ENCODE results near the gene IFIT5. TPM values are rescaled to one million over a fixed set of nuclear protein-coding genes. Genes with fewer than 3 reads are reported as not detected.

IFIT5 gene
- total and polyA plus RNA-seq, 8 donors = 14.0 to 26.3 (median 18.0) TPM

DNA sequence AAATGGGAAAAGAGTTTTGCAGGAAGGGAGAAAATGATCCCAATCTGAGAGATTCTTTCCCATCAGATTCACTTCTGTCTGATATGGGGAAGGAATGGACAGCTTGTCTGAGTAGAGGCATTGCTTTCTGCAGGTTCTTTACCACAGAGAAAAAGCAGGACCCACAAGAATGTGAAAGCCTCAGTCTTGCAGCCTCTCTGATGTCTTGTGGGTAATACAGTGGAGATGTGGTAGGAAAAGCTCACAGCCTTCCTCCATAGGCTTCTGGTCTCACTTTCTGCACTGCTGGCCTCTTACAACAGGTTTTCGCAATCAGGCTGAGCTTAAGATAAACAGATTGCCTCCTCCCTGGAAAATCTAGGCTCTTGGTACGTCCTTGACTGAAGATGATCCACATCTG is 21.4 kb upstream of the IFIT5 start:
- no peaks in the 10 kb centered on the region for H3K27me3 ChIP-seq
- peak in 1 of 4 donors; percentile 77 for DNase-seq
- no peaks in the 10 kb centered on the region for H3K9me3 ChIP-seq
- TF ChIP-seq, protein P1, sequence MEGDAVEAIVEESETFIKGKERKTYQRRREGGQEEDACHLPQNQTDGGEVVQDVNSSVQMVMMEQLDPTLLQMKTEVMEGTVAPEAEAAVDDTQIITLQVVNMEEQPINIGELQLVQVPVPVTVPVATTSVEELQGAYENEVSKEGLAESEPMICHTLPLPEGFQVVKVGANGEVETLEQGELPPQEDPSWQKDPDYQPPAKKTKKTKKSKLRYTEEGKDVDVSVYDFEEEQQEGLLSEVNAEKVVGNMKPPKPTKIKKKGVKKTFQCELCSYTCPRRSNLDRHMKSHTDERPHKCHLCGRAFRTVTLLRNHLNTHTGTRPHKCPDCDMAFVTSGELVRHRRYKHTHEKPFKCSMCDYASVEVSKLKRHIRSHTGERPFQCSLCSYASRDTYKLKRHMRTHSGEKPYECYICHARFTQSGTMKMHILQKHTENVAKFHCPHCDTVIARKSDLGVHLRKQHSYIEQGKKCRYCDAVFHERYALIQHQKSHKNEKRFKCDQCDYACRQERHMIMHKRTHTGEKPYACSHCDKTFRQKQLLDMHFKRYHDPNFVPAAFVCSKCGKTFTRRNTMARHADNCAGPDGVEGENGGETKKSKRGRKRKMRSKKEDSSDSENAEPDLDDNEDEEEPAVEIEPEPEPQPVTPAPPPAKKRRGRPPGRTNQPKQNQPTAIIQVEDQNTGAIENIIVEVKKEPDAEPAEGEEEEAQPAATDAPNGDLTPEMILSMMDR (IDR thresholded peaks at IDR 0.05) = no peak
- peak; percentile 83 for ATAC-seq
- H3K4me3 ChIP-seq = peak overlapping the region; percentile 33 to 61
- no peaks in the 10 kb centered on the region for H3K36me3 ChIP-seq
- intact Hi-C loops (cut with DNase I) = no loop called here
- peak overlapping the region; percentile 87 to 90 for H3K27ac ChIP-seq
- peaks cover 12 to 39% of the 10 kb centered on the region in 2 donors for H3K4me1 ChIP-seq

DNA sequence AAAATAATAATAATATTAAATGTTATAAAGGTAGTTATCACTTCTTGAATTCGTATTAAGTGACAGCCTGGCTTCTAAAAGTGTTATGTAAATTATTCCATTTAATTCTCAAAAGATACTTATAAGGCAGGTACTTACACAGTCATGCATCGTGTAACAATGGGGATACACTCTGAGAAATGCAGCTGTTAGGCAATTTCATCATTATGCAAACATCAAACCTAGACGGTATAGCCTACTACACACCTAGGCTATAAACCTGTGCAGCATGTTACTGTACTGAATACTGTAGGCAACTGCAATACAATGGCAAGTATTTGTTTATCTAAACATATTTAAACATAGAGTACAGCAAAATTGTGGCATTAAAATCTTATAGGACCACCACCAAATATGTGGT is 20.5 kb upstream of the IFIT5 start:
- intact Hi-C loops (cut with DNase I) = no loop called here
- peaks cover 12 to 42% of the 10 kb centered on the region in 2 donors for H3K4me1 ChIP-seq
- TF ChIP-seq, protein P1 (IDR thresholded peaks at IDR 0.05) = no peak
- H3K36me3 ChIP-seq = no peaks in the 10 kb centered on the region
- H3K9me3 ChIP-seq = no peaks in the 10 kb centered on the region
- DNase-seq (no peak), ATAC-seq (no peak)
- H3K4me3 ChIP-seq = peak overlapping the region in 1 of 2 donors; percentile 61
- peak overlapping the region in 1 of 2 donors; percentile 87 for H3K27ac ChIP-seq
- no peaks in the 10 kb centered on the region for H3K27me3 ChIP-seq

DNA sequence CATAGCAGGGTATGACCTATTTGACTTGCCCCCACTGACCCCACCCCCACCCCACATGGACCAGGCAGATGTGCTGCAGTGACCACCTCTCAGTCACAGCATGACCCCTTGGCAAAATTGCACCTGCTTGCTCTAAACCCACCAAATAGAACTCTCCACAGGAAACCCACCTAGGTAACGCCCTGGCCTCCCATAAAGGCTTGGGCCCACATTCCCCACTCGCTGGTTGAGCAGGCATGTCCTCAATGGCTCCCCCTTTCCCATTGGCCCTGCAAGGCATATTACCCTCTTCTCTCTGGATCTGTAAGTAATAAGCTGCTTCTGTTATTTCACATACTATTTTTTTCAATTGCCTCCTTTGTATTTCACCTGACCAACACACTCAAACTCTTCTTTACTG is 19.2 kb upstream of the IFIT5 start:
- intact Hi-C loops (cut with DNase I) = no loop called here
- Histone ChIP-seq H3K4me1 (peaks cover 12 to 42% of the 10 kb centered on the region in 2 donors), H3K4me3 (peak overlapping the region in 1 of 2 donors; percentile 61)

DNA sequence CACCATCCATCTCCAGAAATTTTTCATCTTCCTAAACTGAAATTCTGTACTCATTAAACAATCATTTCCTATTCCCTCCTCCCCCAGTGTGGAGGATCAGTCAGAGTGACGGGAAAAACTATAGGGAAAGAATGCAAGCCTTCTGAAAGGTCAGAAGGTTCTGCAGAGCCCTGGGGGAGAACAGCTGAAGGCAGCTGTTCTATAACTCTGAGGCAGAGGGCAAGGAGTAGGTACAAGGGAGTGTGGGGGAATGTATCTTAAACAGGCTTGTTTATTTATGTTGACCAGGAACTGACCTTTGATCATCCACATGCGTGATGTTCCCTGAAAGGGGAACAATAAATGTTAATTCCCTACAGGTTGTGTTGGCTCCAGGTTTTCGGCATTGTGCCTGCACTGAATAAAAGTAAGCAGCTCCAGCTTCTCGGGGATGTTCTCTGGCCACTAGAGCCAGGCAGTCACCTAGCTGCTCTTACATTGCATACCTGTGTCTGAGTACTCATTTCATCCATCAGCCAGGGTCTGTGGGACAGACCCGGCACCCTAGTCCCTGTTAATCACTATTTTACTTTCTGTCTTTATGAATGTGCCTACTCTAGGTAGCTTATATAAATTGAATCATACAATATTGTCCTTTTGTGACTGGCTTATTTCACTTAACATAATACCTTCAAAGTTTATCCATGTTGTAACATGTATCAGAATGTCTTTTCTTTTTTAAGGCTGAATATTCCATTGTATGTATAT is 16.2 kb upstream of the IFIT5 start:
- ATAC-seq (no peak), DNase-seq (peak in 2 of 4 donors; percentile 53 to 70)
- intact Hi-C loops (cut with DNase I) = no loop called here
- Histone ChIP-seq H3K36me3 (peaks cover 0 to 10% of the 10 kb centered on the region in 2 donors), H3K4me3 (no peak overlapping the region), H3K27me3 (no peaks in the 10 kb centered on the region), H3K9me3 (no peaks in the 10 kb centered on the region), H3K4me1 (peaks cover 11 to 26% of the 10 kb centered on the region in 2 donors), H3K27ac (no peak overlapping the region)
- TF ChIP-seq, protein P1 (IDR thresholded peaks at IDR 0.05) = no peak

More for the DNA sequence above, 19.2 kb upstream of the IFIT5 start:
- Histone ChIP-seq H3K9me3 (no peaks in the 10 kb centered on the region), H3K27me3 (no peaks in the 10 kb centered on the region), H3K36me3 (no peaks in the 10 kb centered on the region), H3K27ac (no peak overlapping the region)
- ATAC-seq (no peak), DNase-seq (no peak)
- TF ChIP-seq, protein P1 (IDR thresholded peaks at IDR 0.05) = no peak

DNA sequence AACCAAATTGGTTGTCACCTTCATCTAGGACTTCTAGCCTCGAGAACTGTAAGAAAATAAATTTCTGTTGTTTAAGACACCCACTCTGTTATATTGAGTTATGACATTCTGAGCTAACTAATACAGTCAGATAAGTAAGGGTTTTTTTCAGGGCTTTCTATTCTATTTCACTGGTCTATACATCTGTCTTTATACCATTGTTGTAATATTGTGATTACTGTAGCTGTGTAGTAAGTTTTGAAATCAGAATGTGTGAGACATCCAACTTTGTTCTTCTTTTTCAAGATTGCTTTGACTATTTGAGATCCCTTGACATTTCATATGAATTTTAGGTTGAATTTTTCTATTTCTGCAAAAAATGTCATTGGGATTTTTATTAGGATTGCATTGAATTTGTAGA is 14.4 kb upstream of the IFIT5 start:
- intact Hi-C loops (cut with DNase I) = no loop called here
- Histone ChIP-seq H3K9me3 (no peaks in the 10 kb centered on the region), H3K4me1 (peaks cover 0 to 13% of the 10 kb centered on the region in 2 donors), H3K27me3 (no peaks in the 10 kb centered on the region), H3K36me3 (peaks cover 0 to 13% of the 10 kb centered on the region in 2 donors), H3K4me3 (no peak overlapping the region), H3K27ac (no peak overlapping the region)
- TF ChIP-seq, protein P1 (IDR thresholded peaks at IDR 0.05) = no peak
- DNase-seq (no peak), ATAC-seq (no peak)
